GM12874 (cell line): ENCODE measurements around the gene GSG1L2.

Experiments used
- TF ChIP-seq, protein P1 (sequence below): IDR thresholded peaks from 2 replicates; pipeline ENCODE4 v1.5.1; 2011; ENCODE audit warnings: low read depth, mild to moderate bottlenecking, control low read depth, low read length, moderate library complexity; ENCODE audit not compliant: insufficient read depth

The GSG1L2 gene

DNA sequence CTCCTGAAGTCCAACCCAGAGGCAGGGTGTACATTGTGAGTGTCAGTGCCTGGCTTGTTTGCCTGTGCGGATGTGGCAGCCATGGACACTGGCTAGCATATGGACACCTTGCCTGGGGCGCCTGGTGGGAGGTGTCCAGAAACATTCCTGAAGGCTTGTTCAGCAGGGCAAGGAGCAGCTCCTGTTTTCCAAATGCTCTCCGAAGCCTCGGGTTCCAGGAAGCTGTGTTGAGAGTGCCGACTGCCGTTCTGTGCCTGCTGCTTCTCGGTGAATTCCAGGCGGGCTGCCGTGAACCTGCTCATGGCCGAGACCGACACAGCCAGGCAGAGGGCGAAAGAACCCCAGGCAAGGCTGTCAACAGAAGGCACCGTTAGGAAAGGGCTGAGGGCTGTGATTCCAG is 19.6 kb downstream of the GSG1L2 start:
- TF ChIP-seq, protein P1, sequence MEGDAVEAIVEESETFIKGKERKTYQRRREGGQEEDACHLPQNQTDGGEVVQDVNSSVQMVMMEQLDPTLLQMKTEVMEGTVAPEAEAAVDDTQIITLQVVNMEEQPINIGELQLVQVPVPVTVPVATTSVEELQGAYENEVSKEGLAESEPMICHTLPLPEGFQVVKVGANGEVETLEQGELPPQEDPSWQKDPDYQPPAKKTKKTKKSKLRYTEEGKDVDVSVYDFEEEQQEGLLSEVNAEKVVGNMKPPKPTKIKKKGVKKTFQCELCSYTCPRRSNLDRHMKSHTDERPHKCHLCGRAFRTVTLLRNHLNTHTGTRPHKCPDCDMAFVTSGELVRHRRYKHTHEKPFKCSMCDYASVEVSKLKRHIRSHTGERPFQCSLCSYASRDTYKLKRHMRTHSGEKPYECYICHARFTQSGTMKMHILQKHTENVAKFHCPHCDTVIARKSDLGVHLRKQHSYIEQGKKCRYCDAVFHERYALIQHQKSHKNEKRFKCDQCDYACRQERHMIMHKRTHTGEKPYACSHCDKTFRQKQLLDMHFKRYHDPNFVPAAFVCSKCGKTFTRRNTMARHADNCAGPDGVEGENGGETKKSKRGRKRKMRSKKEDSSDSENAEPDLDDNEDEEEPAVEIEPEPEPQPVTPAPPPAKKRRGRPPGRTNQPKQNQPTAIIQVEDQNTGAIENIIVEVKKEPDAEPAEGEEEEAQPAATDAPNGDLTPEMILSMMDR = no peak

DNA sequence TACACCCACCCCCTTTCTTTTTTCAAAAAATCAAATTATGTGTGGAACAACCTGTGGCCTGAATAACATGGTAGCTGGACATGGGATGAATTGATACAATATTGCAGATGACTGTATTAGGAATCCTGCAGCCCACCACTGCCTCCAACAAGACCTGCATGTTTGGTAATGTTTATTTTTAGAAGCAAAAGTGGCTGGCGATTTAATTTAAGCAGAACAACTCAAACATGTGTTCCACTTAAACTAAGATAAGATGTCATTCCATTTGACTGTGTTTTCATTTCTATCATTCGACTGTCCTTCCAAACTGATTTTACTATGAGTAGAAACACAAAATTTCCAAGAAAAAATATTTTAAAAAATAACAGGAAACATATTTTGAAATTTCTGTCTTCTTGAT is 20.4 kb downstream of the GSG1L2 start:
- TF ChIP-seq, protein P1 = no peak

DNA sequence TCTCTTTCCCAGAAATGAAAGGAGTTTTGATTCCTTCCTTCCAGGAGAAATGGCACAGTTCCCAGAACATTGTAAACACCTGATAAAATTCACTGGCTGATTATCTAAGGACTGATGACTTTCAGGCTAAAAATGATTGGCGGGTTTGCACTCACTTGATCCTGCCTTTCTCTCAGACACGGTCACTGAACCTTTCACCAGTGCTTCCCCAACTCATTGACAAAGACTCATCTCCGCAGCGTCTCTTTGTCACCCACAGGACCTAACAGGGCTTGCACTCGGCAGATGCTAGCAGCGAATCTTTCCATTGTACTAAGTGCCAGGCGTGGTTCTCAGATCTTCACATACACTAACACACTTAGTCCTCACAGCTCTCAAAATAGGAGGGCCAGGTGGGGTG is 23.2 kb downstream of the GSG1L2 start:
- TF ChIP-seq, protein P1 = no peak

DNA sequence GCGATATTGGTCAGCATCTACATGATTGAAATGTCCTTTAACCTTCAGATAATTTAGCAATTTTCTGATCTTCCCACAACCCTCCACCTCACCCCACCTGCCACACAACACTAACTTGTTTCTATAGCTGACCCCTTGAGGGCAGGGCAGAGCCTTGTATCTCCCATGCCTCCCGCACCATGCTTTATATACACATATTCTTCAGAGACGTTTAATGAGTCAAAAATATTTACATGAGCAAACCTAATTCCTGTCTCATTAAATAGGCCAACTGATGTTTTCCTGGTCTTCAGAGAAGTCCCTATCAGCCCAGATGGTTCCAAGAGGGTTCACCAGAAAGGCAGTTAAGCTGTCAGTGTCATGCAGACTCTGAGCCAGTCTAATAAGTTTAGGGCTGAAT is 23.9 kb downstream of the GSG1L2 start:
- TF ChIP-seq, protein P1 = no peak

DNA sequence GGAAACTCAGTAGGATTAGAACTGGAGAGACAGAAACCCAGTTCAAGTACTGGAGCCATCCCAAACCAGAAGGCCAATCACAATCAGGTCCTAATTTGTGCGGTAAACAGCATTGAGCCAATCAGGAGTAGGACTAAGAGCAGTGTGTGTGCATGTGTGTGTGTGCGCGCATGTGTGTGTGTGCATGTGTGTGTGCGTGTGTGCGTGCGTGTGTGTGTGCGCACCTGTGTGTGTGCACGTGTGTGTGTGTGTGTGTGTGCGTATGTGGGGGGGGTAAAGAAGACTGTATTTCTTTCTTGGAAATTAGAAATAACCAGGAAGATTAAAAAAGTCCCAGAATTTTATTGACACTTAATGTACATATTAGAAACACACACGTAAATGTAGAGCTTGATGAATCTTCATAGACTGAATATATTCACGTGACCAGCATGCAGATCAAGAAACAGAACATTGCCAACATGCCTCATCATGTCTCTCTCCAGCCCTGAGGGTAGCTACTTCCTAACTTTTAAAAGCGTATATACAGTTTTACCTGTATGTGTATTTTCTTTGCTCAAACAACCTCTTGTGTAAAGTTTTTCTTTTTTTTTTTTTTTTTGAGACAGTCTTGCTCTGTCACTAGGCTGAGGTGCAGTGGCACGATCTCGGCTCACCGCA is 29.6 kb downstream of the GSG1L2 start:
- TF ChIP-seq, protein P1 = no peak

DNA sequence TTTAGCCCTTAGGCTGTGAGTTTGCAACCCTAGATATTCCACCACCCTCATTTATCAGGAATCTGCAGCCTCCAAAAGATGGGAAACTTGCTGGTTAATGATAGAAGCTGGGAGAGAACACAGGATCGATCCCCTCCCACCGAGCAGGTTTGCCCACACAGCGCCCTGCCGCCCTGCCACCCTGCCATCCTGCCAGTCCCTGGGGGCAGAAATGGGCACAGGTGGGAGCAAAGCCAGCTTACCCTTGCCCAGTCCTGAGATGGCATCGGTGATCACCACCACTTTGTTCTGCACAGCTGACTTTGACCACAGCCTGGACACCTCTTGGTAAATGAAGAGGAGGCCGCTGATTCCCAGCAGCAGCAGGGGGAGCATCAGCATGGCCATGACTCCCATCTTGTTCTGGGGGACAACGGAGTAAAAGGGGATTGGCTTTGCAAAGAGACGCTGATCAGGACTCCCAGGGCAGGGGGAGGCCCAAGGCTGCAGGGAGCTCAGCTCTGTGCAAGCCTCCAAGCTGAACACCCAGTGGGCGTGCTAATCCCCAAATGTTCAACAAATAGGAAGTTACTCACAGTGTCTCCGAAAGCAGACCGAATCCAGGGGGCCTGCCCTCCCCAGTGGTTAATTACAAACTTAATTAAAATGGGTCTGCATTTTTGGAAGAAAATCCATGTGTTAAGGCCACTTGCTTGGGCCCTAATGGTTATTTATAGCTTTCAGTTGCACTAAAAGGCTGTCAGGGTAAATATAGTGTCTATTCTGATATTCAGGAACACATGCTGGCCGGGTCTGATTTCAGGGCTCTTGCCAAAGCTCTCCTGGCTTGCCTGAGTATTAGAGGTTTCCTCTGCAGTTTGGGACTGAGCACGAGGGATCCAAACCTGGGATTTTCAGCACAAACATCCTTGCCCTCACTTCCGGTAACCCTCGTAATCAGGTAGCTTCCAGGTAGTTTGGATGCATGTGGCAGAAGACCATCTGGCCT is 30.7 kb downstream of the GSG1L2 start, which contains the start of gene DHRS7C:
Gene DHRS7C (minus strand): TSS at position 704 of the 988 bp plus-strand sequence. CDS start 308 bp downstream, at position 396.
- TF ChIP-seq, protein P1 = no peak

DNA sequence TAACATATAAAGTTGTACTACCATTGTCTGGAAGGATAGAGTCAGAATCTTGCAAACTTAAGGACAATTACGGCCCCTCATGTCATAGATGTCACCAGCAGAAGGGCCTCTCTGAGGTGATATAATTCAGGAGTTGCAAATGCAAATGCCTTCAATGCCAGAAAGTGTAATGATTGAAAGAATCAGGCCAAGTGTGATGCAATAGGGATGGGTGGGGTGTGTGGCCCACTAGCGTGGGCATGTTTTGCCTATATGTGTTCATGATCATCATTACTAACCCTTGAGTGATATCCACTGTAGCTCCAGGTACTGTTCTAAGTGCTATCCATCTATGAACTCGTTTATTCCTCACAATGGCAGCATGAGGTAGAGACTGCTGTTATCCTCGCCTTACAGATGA is 31.6 kb downstream of the GSG1L2 start:
- TF ChIP-seq, protein P1 = no peak
